ENCODE measurements around the gene SLC37A3. TPM values are rescaled to one million over a fixed set of nuclear protein-coding genes. Genes with fewer than 3 reads are reported as not detected.

SLC37A3 gene
- total and polyA plus RNA-seq, 2 of the 13 experiments (the other 11 are each of a cell fraction or from before 2014, with no cell fraction given): 21.3 to 27.9 TPM

GRCh38 chr7:140397784-140398750, at the start of gene SLC37A3 (continued):
- TF ChIP-seq ZBTB14 (CRISPR knock-in tag; IDR thresholded peaks at IDR 0.05) (no peak), NFIB (CRISPR knock-in tag; IDR thresholded peaks at IDR 0.05; ENCODE audit: borderline replicate concordance) (no peak), AFF4 (CRISPR knock-in tag; IDR thresholded peaks at IDR 0.05) (no peak), ZNF83 (CRISPR knock-in tag; IDR thresholded peaks at IDR 0.05; ENCODE audit: borderline replicate concordance) (no peak), BHLHE40 (IDR thresholded peaks at IDR 0.05; ENCODE audit: low read length) (peak; percentile 54), SMC3 (IDR thresholded peaks at IDR 0.05; ENCODE audit: low read length) (no peak)

GRCh38 chr7:140447841-140448240, 49.5 kb upstream of the SLC37A3 start:
- no TSS peak for BruUV-seq (replicated peaks)
- Histone ChIP-seq H3K9me3 (ENCODE audit: low read length) (no peaks in the 10 kb centered on the region), H3K36me3 (replicated peaks in 1 of 2; ENCODE audit: control insufficient read depth in 1 of 2, insufficient read depth in 2 of 2, low read length in 2 of 2) (no peaks in the 10 kb centered on the region), H3K9ac (ENCODE audit: insufficient read depth, low read depth, low read length) (no peak overlapping the region), H3K4me1 (ENCODE audit: insufficient read depth, low read length) (peaks cover 9% of the 10 kb centered on the region), H3K79me2 (ENCODE audit: insufficient read depth, low read length) (no peaks in the 10 kb centered on the region), H3K27me3 (ENCODE audit: control insufficient read depth in 1 of 2, insufficient read depth in 2 of 2, low read length in 2 of 2) (no peaks in the 10 kb centered on the region), H2AFZ (ENCODE audit: low read length) (no peak overlapping the region), H4K20me1 (ENCODE audit: insufficient read depth, low read length) (no peaks in the 10 kb centered on the region), H3K4me3 (replicated peaks in 1 of 3; ENCODE audit: insufficient read depth in 1 of 3, low read depth in 2 of 3, low read length in 3 of 3) (no peak overlapping the region), H3K27ac (ENCODE audit: extremely low read length, insufficient read depth, low read length) (no peak overlapping the region), H3K4me2 (ENCODE audit: low read depth, low read length) (no peak overlapping the region)
- ChIA-PET CTCF (ENCODE audit: low intra/inter-chr PET ratio, low total read pairs) (no interaction called here), POLR2A (no interaction called here)
- intact Hi-C loops (cut with micrococcal nuclease; ENCODE audit: unreplicated experiment) (no loop called here), in situ Hi-C loops (cut with HindIII; ENCODE audit: extremely low pct_ligation_motif_present, low pct_unique_long_range_greater_than_20kb) (no loop called here)
- WGBS (ENCODE audit: low lambda C conversion rate): 92% methylated on average over 7 of the region's 7 CpGs
- DNase-seq (ENCODE audit: low spot score) (no peak), FAIRE-seq (no peak), ATAC-seq (no peak)
- TF ChIP-seq AKNA (CRISPR knock-in tag; IDR thresholded peaks at IDR 0.05; ENCODE audit: borderline replicate concordance): no peak
- no peak for TF ChIP-seq ZSCAN22 (CRISPR knock-in tag; IDR thresholded peaks at IDR 0.05)
- TF ChIP-seq POLR2G (IDR thresholded peaks at IDR 0.05; ENCODE audit: low read depth, low read length): no peak
- TF ChIP-seq KLF13 (CRISPR knock-in tag; IDR thresholded peaks at IDR 0.05): no peak

All from HepG2 (cell line).